Measurements from ENCODE around the gene ZAR1L. TPM values are rescaled to one million over a fixed set of nuclear protein-coding genes. Genes with fewer than 3 reads are reported as not detected.
A peak's percentile ranks its signal among the peaks of the same experiment; 100 is the strongest.

The ZAR1L gene
- total and polyA plus RNA-seq, 8 donors: not detected

- no peaks in the 10 kb centered on the region for H3K9me3 ChIP-seq
- intact Hi-C loops (cut with DNase I): no loop called here
- H3K4me1 ChIP-seq: peaks cover 0 to 5% (median 0%) of the 10 kb centered on the region in 3 donors
- TF ChIP-seq CTCF (IDR thresholded peaks at IDR 0.05): no peak
- no peak for ATAC-seq
- H3K27me3 ChIP-seq: no peaks in the 10 kb centered on the region
- FAIRE-seq: no peak
- no peak overlapping the region for H3K4me3 ChIP-seq
- H3K27ac ChIP-seq: no peak overlapping the region
- WGBS, 2 donors: 65 to 68% methylated on average over 4 of the region's 4 CpGs
- DNase-seq: no peak
- no peaks in the 10 kb centered on the region for H3K36me3 ChIP-seq
Observed at GRCh38 chr13:32320528-32320927, 5.4 kb upstream of the ZAR1L start.

DNA sequence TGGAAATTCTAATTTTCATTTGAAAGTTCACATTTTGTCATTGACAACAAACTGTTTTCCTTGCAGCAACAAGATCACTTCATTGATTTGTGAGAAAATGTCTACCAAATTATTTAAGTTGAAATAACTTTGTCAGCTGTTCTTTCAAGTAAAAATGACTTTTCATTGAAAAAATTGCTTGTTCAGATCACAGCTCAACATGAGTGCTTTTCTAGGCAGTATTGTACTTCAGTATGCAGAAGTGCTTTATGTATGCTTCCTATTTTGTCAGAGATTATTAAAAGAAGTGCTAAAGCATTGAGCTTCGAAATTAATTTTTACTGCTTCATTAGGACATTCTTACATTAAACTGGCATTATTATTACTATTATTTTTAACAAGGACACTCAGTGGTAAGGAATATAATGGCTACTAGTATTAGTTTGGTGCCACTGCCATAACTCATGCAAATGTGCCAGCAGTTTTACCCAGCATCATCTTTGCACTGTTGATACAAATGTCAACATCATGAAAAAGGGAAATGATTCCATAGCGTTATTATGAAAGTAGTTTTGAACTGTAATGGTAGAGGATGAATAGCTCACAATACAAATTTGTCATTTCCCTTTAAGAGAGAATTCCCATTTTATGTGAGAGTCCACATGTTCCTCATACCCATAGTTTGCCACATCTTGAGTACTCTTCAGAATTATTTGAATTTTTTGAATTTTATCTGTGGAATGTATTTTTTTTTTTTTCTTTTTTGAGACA lies 2.7 kb upstream of the ZAR1L start:
- no peak for TF ChIP-seq CTCF (IDR thresholded peaks at IDR 0.05)
- 85 to 92% methylated on average over 2 of the region's 2 CpGs for WGBS, 2 donors
- FAIRE-seq (no peak), ATAC-seq (no peak), DNase-seq (no peak)
- no peaks in the 10 kb centered on the region for H3K9me3 ChIP-seq
- intact Hi-C loops (cut with DNase I): no loop called here
- no peak overlapping the region for H3K4me3 ChIP-seq
- no peaks in the 10 kb centered on the region for H3K36me3 ChIP-seq
- H3K4me1 ChIP-seq: peaks cover 0 to 5% (median 0%) of the 10 kb centered on the region in 3 donors
- H3K27me3 ChIP-seq: no peaks in the 10 kb centered on the region
- H3K27ac ChIP-seq: no peak overlapping the region

DNA sequence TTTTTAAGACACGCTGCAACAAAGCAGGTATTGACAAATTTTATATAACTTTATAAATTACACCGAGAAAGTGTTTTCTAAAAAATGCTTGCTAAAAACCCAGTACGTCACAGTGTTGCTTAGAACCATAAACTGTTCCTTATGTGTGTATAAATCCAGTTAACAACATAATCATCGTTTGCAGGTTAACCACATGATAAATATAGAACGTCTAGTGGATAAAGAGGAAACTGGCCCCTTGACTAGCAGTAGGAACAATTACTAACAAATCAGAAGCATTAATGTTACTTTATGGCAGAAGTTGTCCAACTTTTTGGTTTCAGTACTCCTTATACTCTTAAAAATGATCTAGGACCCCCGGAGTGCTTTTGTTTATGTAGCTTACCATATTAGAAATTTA lies 1.3 kb upstream of the ZAR1L start:
- DNase-seq (no peak), ATAC-seq (no peak), FAIRE-seq (no peak)
- 58 to 72% methylated on average over 6 of the region's 6 CpGs for WGBS, 2 donors
- H3K36me3 ChIP-seq: no peaks in the 10 kb centered on the region
- TF ChIP-seq CTCF (IDR thresholded peaks at IDR 0.05): no peak
- peaks cover 0 to 5% (median 0%) of the 10 kb centered on the region in 3 donors for H3K4me1 ChIP-seq
- intact Hi-C loops (cut with DNase I): no loop called here
- no peaks in the 10 kb centered on the region for H3K9me3 ChIP-seq
- H3K27me3 ChIP-seq: no peaks in the 10 kb centered on the region
- peak overlapping the region in 1 of 4 donors; percentile 86 for H3K27ac ChIP-seq
- H3K4me3 ChIP-seq: peak overlapping the region in 2 of 4 donors; percentile 64 to 70

DNA sequence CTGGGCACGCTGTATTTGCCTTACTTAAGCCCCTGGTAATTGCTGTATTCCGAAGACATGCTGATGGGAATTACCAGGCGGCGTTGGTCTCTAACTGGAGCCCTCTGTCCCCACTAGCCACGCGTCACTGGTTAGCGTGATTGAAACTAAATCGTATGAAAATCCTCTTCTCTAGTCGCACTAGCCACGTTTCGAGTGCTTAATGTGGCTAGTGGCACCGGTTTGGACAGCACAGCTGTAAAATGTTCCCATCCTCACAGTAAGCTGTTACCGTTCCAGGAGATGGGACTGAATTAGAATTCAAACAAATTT lies 821 bp upstream of the ZAR1L start:
- Histone ChIP-seq H3K9me3 (no peaks in the 10 kb centered on the region), H3K36me3 (no peaks in the 10 kb centered on the region), H3K27ac (peak overlapping the region in 3 of 4 donors; percentile 86 to 96 (median 88)), H3K4me3 (peak overlapping the region; percentile 59 to 76 (median 67)), H3K4me1 (peaks cover 0 to 5% (median 0%) of the 10 kb centered on the region in 3 donors), H3K27me3 (no peaks in the 10 kb centered on the region)
- DNase-seq (no peak), FAIRE-seq (no peak), ATAC-seq (peak in 3 of 4 donors; percentile 15 to 41 (median 32))
- TF ChIP-seq CTCF (IDR thresholded peaks at IDR 0.05): no peak
- intact Hi-C loops (cut with DNase I): no loop called here
- 0 to 1% methylated on average over 13 of the region's 13 CpGs for WGBS, 2 donors
